Measurements from ENCODE around the gene OR7G2.

The OR7G2 gene

GRCh38 chr19:9107375-9107774 is at the start of gene OR7G2:
OR7G2 (minus strand) TSS chr19:9107475; CDS start chr19:9103243, 4,232 bp downstream.
- DNase-seq: no peak

GRCh38 chr19:9156304-9156703 is 49.0 kb upstream of the OR7G2 start:
- DNase-seq: no peak

GRCh38 chr19:9155591-9155990 is 48.3 kb upstream of the OR7G2 start:
- DNase-seq: no peak

DNA sequence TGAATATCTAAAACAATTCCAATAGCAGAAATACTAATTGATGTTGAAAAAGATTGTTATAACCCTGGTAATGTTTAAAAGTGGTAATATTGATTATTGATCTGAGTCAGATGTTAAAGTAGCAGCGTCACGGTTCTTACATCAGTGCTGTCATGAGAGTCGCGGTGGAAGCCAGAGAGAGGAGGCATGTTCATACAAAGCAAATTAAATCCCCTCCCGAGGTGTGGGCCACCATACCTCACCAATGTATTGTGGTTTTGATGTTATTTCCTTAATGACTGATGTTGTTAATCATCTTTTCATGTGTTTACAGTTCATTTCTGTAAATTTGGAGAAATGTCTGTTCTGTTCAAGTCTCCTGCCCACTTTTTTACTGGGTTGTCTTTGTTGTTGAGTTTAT is 44.1 kb upstream of the OR7G2 start:
- no peak for DNase-seq

DNA sequence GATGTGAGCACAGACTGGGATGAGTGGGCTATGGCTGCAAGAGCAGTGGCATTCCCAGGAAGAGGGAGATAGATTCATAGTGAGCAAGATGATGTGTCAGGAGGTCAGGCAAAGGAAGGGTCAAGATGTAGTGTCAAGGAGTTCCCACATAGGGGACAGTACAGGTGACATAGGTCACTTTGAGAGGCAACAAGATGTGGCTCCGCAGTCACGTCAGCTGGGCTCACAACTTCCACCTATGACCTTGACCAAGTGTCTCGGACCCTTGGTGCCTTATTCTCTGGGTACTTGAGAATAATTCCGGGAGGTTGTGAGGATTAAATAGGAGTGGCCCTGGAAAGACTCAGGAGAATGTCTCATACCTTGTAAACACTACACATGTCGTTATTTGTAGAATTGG is 43.4 kb upstream of the OR7G2 start:
- no peak for DNase-seq

GRCh38 chr19:9149997-9150396 is 42.7 kb upstream of the OR7G2 start:
- no peak for DNase-seq

DNA sequence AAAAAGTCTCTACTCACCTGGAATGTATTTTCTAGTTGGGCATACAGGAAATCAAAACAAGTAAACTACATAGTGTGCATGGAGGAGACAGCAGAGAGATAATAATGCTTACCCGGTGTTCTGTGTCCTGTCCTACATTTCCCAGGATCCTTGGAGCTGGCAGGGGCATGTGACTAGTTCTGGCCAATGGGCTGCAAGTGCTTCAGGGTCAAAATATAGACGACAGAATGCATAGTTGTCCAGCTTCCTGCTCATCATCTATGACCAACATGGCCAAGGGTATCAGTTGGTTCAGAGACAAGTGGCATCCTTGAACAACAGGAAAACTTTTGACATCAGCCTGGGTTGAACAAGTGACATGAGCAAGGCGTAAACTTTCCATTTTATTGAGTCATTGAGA is 41.4 kb upstream of the OR7G2 start:
- DNase-seq: no peak

GRCh38 chr19:9146882-9147281 is 39.6 kb upstream of the OR7G2 start:
- DNase-seq: no peak

DNA sequence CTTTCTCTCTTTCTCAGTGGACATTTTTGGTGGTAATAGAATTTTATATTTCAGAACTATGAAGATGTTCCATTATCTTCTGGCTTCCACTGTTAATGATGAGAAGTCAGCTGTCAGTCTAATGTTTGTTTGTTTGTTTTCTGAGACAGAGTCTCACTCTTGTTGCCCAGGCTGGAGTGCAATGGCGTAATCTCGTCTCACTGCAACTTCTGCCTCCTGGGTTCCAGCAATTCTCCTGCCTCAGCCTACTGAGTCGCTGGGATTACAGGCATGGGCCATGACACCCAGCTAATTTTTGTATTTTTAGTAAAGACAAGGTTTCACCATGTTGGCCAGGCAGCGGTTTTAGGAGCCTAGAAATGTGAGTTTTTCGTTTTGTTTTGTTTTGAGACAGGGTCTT is 37.6 kb upstream of the OR7G2 start:
- DNase-seq: no peak

- DNase-seq: peak; percentile 91
Measured at GRCh38 chr19:9140159-9140874, 33.0 kb upstream of the OR7G2 start, which contains the start of gene ZNF317. ZNF317 (plus strand) TSS chr19:9140397; CDS start chr19:9156017, 15,620 bp downstream.

DNA sequence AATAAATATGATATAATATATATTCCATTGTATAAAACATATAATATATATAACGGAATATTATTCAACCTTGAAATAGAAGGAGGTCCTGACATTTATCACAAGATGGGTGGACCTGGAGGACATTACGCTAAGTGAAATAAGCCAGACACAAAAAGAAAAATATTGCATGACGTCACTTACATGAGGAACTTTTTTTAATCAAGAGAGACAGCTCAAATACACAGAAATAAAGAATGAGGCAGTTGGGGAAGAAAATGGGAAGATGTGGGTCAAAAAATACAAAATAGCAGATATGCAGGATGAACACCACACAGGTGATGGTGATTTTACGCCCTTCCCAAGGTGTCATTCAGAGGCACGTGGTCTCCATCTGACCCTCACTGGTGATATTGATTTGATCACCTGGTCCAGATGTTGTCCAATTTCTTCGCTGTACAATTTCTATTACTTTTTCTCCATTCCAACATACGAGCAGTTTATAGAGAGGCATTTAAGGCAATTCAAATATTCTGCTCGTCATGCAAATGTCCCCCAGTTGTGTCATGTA is 32.4 kb upstream of the OR7G2 start:
- DNase-seq: no peak

DNA sequence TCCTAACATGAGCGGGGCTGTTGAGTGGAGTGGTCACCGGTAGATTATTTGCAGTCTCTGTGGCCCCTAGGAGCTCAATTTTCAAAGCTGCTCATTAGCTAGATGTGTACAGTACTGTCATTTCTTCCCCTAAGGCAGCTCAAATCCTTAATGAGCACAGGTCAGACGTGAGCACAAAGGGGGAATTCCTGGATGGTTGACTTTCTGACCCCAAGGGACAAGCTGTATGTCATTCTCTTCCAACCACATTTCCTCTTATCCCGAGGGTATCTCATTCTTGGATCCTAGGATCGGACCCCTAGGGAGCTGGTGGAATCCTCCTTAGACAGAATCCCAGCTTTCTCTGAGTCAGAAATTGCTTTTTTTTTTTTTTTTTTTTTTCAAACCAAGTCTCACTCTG is 25.1 kb upstream of the OR7G2 start:
- no peak for DNase-seq

GRCh38 chr19:9130965-9131364 is 23.7 kb upstream of the OR7G2 start:
- no peak for DNase-seq

- DNase-seq: no peak
Measured at GRCh38 chr19:9128171-9128570, 20.9 kb upstream of the OR7G2 start.

GRCh38 chr19:9126900-9127405 is 19.7 kb upstream of the OR7G2 start, which contains the start of gene OR7G3:
OR7G3 (minus strand) TSS chr19:9126950; CDS start chr19:9126950, 0 bp downstream.
- DNase-seq: no peak

DNA sequence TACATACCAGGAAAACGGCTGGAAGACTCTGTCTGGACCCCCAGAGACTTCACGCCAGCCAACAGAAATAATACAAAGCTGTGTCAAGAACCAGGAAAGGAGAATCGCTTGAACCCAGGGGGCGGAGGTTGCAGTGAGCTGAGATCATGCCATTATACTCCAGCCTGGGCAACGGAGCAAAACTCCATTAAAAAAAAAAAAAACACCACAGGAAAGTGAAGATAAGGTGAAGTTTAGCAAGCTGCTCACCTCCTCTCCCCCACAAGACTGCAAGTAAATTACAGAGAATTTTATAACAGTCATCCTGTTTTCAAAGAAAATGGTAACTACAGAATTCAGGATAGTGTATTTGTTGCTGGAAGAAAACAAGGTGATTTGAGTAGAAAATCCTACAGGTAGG is 9.3 kb upstream of the OR7G2 start:
- DNase-seq: no peak

GRCh38 chr19:9115307-9115813 is 8.1 kb upstream of the OR7G2 start, which contains the start of gene OR7G1:
OR7G1 (minus strand) TSS chr19:9115763; CDS start chr19:9115763, 0 bp downstream.
- no peak for DNase-seq

DNA sequence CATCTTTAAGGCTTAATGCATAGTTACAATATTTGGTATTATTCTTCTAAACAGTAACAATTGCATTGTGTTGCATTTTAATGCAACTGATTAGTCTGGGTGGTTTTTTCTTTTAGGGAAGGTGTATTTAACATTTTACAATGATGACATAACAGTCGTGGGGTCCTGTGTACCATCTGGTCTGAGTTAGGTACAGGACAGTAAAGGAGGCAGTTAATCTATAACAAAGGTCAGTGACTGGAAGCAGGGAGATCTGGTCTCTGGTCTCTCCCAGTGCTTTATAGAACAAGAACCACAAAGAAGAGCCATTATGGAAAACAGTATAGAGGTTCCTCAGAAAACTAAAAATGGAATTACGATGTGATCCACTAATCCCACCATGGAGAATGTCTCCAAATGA is 2.7 kb upstream of the OR7G2 start:
- no peak for DNase-seq

- DNase-seq: no peak
Measured at GRCh38 chr19:9086761-9087160, 20.5 kb downstream of the OR7G2 start, which contains the start of gene OR1M1. OR1M1 (plus strand) TSS chr19:9087061; CDS start chr19:9093245, 6,184 bp downstream.

- no peak for DNase-seq
Measured at GRCh38 chr19:9078651-9079050, 28.6 kb downstream of the OR7G2 start.

GRCh38 chr19:9076901-9077300 is 30.4 kb downstream of the OR7G2 start:
- no peak for DNase-seq

DNA sequence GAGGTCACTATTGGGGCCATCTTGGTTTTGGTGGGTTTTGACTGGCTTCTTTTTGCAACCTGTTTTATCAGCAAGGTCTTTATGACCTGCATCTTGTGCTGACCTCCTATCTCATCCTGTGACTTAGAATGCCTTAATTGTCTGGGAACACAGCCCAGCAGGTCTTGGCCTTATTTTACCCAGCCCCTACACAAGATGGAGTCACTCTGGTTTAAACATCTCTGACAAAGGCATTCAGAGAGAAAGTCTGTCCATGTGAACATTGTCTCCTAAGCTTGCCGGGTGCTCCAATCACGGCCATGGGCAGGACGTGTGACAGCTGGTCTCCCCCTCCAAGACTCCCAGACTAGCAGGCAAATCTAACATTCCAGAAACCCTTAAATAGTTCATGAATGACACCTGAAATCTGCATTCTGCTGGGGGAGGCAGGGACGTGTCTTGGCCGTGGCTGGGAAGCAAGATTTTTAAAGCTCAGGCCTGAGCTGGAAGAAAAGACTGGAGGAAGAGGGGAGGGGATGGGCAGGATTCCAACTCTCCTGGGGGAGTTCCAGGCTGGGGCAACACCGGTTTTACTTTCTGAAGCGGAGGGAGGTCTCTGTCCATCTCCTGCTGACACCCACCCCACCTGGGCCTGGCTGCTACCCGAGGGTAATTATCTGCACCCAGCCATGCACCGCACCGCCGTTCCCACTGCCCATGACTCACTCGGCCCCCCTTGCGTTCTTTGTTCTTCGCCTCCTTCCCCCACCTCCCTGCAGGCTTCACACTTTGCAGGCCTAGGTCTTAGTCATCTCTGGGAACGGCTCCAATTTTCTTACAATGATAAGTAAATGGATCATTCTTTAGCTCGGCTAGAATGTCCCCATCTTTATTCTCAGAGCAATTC is 32.0 kb downstream of the OR7G2 start:
- DNase-seq: peak; percentile 23

DNA sequence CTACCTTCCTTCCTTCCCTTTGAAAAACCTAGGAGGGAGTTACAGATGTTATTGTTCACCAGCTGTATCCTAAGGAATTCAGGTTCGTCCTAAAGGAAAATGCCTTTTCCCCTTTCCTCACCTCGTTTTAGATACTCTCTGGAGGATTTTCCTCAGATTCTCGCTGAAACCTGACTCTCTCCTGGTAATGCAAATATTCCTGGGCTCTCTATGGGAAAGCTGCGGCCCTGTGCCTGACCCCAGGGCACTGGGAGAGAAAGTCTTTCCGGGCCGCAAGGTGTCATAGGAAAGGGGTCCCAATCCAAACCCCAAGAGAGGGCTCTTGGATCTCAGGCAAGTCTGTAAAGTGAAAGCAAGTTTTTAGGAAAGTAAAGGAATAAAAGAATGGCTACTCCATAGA is 33.5 kb downstream of the OR7G2 start:
- no peak for DNase-seq

All from stimulated activated CD8-positive, alpha-beta memory T cell treated with anti-CD3 and anti-CD28 coated beads, Interleukin-4, amount 100 ng/mL, for 48 hours (primary cell).